OCI-LY7 (cell line): ENCODE data around the gene WDR4.

Experiments
- CTCF ChIP-seq: fragments of 200-600 bp; sonication (generic); conservative IDR thresholded peaks from 2 replicates; pipeline ENCODE4 v1.5.1; 2014; ENCODE audit warnings: mild to moderate bottlenecking, antibody characterized with exemption, low read length, moderate library complexity, mixed read lengths
- EZH2phosphoT487 ChIP-seq: fragments of 200-600 bp; sonication (generic); IDR thresholded peaks from 2 replicates; pipeline ENCODE4 v1.6.1; 2018; ENCODE audit warnings: low read depth, borderline replicate concordance, mild to moderate bottlenecking, mixed run types, antibody characterized with exemption, low read length, moderate library complexity, mixed read lengths

GRCh38 chr21:42923553-42924432 lies 44.5 kb upstream of the WDR4 start:
- peak; percentile 91 for TF ChIP-seq CTCF
- TF ChIP-seq EZH2phosphoT487 = no peak
